NCI-H510A treated with DMSO at 0.1 percent for 48 hours (cell line): Measurements from ENCODE around the gene CDK14.
"Not testable (repeated sequence)": the region's sequence is repeated elsewhere in the genome, so short reads cannot be mapped to it uniquely, and the experiment has no call there.

Experiments
- DNase-seq: peaks from one replicate; lab custom pipeline; 2025; lab: John Stamatoyannopoulos, UW

CDK14 gene

GRCh38 chr7:90792301-90792700, 196.2 kb downstream of the CDK14 start:
- no peak for DNase-seq

- DNase-seq = not testable (repeated sequence)
Observed at GRCh38 chr7:90794234-90794633, 198.1 kb downstream of the CDK14 start.

- DNase-seq = no peak
Observed at GRCh38 chr7:90797596-90797995, 201.5 kb downstream of the CDK14 start.

- no peak for DNase-seq
Observed at GRCh38 chr7:90804370-90804769, 208.2 kb downstream of the CDK14 start.

- not testable (repeated sequence) for DNase-seq
Observed at GRCh38 chr7:90815552-90815951, 219.4 kb downstream of the CDK14 start.

- no peak for DNase-seq
Observed at GRCh38 chr7:90816511-90817142, 220.5 kb downstream of the CDK14 start.

- DNase-seq = no peak
Observed at GRCh38 chr7:90817151-90817550, 221.0 kb downstream of the CDK14 start.

- no peak for DNase-seq
Observed at GRCh38 chr7:90817846-90818245, 221.7 kb downstream of the CDK14 start.

- DNase-seq = no peak
Observed at GRCh38 chr7:90818341-90818740, 222.2 kb downstream of the CDK14 start.

GRCh38 chr7:90821961-90822620, 226.0 kb downstream of the CDK14 start:
- no peak for DNase-seq

- DNase-seq = no peak
Observed at GRCh38 chr7:90824386-90825307, 228.5 kb downstream of the CDK14 start.

GRCh38 chr7:90825779-90826178, 229.7 kb downstream of the CDK14 start:
- DNase-seq = no peak

GRCh38 chr7:90828601-90829000, 232.5 kb downstream of the CDK14 start:
- no peak for DNase-seq

- no peak for DNase-seq
Observed at GRCh38 chr7:90830308-90830707, 234.2 kb downstream of the CDK14 start.

- DNase-seq = no peak
Observed at GRCh38 chr7:90832726-90833125, 236.6 kb downstream of the CDK14 start.

- no peak for DNase-seq
Observed at GRCh38 chr7:90833443-90833842, 237.3 kb downstream of the CDK14 start.

- DNase-seq = no peak
Observed at GRCh38 chr7:90834771-90835170, 238.7 kb downstream of the CDK14 start.

- DNase-seq = no peak
Observed at GRCh38 chr7:90835861-90836260, 239.7 kb downstream of the CDK14 start.

- no peak for DNase-seq
Observed at GRCh38 chr7:90836937-90837336, 240.8 kb downstream of the CDK14 start.

GRCh38 chr7:90838799-90839198, 242.7 kb downstream of the CDK14 start:
- DNase-seq = no peak

GRCh38 chr7:90839316-90839715, 243.2 kb downstream of the CDK14 start:
- DNase-seq = no peak

GRCh38 chr7:90839727-90840291, 243.7 kb downstream of the CDK14 start:
- DNase-seq = no peak
